Measurements from ENCODE around the gene INSM1. TPM values are rescaled to one million over a fixed set of nuclear protein-coding genes. Genes with fewer than 3 reads are reported as not detected.

The INSM1 gene
- total RNA-seq, 3 donors from 2014 or later, result 0.73 to 6.3 (median 2.8) TPM

DNA sequence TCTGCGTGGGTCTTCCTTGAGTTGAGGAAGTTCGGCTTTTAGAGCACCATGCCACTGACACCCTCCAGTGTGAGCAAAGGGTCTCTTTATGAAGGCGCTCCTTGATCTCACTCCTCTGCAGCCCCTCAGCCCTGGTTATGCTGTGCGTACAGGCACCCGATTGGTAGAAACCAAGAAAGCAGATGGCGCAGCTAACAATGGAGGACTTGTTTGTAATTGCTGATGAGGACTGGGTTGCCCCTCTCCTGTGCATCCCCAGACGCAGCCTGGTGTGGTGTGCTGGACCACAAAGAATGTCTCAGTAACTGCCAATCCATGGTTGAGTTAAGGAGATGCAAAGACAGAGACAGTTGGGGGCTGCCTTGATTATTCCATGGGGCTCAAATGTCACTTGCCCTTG lies 30.2 kb downstream of the INSM1 start:
- ATAC-seq (no peak), DNase-seq (no peak)
- no peaks in the 10 kb centered on the region for H3K9me3 ChIP-seq
- no peaks in the 10 kb centered on the region for H3K36me3 ChIP-seq (ENCODE audit: low read depth)
- H3K4me1 ChIP-seq (ENCODE audit: low read depth), result peaks cover 2% of the 10 kb centered on the region
- TF ChIP-seq CTCF (IDR thresholded peaks at IDR 0.05), result no peak
- intact Hi-C loops (cut with DNase I, micrococcal nuclease), result no loop called here
- H3K4me3 ChIP-seq, result no peak overlapping the region

DNA sequence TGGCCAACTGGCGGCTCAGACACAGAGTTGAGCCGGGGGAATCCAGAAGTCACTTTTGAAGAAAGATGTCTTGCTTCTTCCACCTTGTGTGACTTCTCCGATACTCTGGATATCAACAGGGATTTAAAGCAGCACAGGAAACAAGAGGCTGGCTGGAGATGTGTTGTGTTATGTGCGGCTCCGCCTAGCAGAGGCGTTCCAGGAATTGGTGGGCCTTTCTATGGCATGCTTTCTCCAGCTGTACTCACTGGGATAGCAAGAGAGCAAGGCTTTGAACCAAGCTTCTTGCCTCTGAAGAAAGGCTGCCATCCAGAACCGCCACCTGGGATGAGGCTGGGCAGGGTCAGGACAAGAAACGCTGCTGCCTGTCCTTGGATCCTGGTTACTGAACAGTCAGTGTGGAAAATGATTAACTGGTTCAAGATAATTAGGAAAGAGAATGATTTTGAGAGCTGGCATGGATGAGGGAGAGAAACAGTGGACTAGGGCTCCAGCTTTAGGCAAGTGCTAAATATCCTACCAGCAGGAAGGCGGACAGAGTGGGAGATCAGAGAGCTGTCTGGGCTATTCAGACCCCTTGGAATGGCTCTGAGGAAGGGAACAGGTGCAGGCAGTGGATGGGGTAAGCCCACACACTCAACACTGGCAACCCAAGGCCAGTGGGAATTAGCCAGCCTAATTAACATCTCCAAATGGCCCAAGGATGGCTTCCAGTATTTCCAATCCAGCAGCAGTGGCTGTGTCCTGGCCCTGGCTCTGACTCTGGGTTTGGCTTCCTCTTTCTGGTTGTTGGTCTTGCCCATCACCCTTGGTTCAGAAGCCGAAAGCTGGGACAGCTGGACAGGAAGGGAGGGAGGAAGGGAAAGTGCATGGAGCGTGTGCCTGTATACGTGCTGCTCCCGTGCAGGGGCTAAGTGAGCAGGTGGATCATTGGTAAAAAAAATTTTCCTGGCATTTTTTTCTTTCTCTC lies 31.9 kb downstream of the INSM1 start:
- DNase-seq (no peak), ATAC-seq (peak; percentile 21)
- Histone ChIP-seq H3K4me1 (ENCODE audit: low read depth) (peaks cover 2% of the 10 kb centered on the region), H3K36me3 (ENCODE audit: low read depth) (no peaks in the 10 kb centered on the region), H3K4me3 (no peak overlapping the region), H3K9me3 (no peaks in the 10 kb centered on the region)
- TF ChIP-seq CTCF (IDR thresholded peaks at IDR 0.05), result no peak
- intact Hi-C loops (cut with DNase I, micrococcal nuclease), result no loop called here

DNA sequence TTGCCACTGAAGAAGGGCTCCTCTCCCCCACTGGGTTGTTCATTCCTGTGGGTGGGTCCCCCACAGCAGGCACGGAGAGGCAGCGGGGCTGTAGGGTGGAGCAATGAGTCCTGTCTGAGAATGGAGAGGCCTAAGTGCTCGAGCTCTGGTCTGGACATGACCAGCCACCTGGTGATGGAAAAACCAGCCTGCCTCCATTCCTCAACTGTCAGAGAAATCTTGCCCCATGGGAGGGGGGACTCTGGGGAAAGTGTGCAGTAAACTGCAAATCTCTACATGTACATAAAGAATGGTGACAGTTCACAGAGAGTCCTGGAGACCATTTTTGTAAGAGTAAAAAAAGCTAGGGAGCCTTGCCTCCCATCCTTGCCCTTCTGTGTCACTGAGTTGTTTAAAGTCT lies 34.1 kb downstream of the INSM1 start:
- ATAC-seq, result no peak
- Histone ChIP-seq H3K36me3 (ENCODE audit: low read depth) (no peaks in the 10 kb centered on the region), H3K4me3 (no peak overlapping the region), H3K9me3 (no peaks in the 10 kb centered on the region), H3K4me1 (ENCODE audit: low read depth) (peaks cover 2% of the 10 kb centered on the region)
- no peak for TF ChIP-seq CTCF (IDR thresholded peaks at IDR 0.05)
- DNase-seq, result no peak
- intact Hi-C loops (cut with DNase I, micrococcal nuclease), result no loop called here

DNA sequence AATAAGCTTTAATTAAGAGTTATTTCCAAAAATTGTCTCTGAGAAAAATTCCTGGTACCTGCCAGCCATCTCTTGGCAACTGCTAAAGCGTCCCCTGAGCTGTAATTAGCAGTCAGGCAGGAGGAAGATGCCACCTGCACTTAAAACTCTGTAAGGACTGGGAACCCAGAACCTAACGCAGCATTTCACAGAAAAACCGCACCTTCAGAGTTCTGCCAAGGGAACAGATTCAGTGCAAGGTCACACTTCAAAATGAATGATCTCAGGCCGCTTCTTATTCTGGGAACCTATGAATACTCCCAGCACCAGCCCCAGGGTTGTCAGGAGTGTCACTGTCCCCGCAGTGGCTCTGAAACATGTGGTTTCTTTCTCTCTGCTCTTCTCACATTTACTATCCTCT lies 36.7 kb downstream of the INSM1 start:
- Histone ChIP-seq H3K4me3 (no peak overlapping the region), H3K36me3 (ENCODE audit: low read depth) (no peaks in the 10 kb centered on the region), H3K4me1 (ENCODE audit: low read depth) (peaks cover 2% of the 10 kb centered on the region), H3K9me3 (no peaks in the 10 kb centered on the region)
- DNase-seq, result no peak
- no peak for TF ChIP-seq CTCF (IDR thresholded peaks at IDR 0.05)
- ATAC-seq, result no peak
- intact Hi-C loops (cut with DNase I, micrococcal nuclease), result no loop called here

GRCh38 chr20:20405623-20406022 lies 37.7 kb downstream of the INSM1 start:
- Histone ChIP-seq H3K9me3 (no peaks in the 10 kb centered on the region), H3K36me3 (ENCODE audit: low read depth) (no peaks in the 10 kb centered on the region), H3K4me1 (ENCODE audit: low read depth) (no peaks in the 10 kb centered on the region), H3K4me3 (no peak overlapping the region)
- intact Hi-C loops (cut with DNase I, micrococcal nuclease), result no loop called here
- DNase-seq (no peak), ATAC-seq (no peak)
- no peak for TF ChIP-seq CTCF (IDR thresholded peaks at IDR 0.05)

Measured in mucosa of descending colon (tissue), 3 donors.